Measurements from ENCODE around the gene MYADM. TPM values are rescaled to one million over a fixed set of nuclear protein-coding genes. Genes with fewer than 3 reads are reported as not detected.

The MYADM gene
- total RNA-seq, 1 donor from 2014 or later = 422 TPM

DNA sequence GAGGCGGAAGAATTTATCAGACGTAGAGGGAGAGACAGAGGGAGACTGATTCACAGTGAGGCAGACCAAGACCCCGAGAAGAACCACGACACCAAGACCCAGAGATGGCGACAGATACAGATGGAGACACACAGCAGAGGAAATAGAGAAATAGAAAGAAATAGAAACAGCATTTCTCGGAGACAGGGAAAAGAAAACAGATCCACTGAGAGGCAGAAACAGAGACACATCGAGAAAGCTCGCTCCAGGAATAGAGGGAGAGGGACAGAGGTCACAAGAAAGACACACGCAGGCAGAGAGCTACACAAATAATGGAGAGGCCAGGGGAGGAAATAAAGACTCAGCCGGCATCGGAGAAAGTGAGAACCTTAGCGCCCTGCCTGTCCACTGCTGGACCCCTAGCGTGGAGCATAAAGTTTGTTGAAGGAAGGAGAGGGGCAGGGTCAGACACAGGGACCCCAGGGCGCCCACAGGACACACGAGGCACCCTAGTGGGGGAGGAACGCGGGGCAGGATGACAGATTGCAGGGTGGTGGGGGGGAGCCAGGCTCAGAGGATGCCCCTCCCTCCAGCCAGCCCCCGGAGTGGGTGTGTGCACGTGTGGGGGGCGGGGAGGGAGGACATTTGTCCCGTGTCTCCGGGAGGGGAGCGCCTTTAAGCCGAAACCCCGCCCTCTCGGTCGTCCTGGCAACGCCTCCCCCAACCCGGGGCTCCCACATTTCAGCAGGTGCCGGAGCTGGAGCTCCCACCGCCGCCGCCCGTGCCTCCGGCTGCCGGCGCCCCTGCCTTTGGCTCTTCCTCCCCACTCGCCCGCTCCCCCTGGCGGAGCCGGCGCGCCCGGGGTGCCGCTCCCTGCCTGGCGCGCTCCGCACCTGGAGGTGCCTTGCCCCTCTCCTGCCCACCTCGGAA is 14.1 kb downstream of the MYADM start, which contains the start of gene PRKCG:
Gene PRKCG (plus strand): TSS at position 716 of the 909 bp plus-strand sequence. CDS start 298 bp downstream, outside the sequence.
- Histone ChIP-seq H3K9me3 (no peaks in the 10 kb centered on the region), H3K36me3 (no peaks in the 10 kb centered on the region), H3K27ac (no peak within 1 kb of the TSS), H3K4me3 (peak within 1 kb of the TSS; percentile 36 to 45), H3K27me3 (peaks cover 21% of the 10 kb centered on the region), H3K4me1 (peaks cover 6 to 22% of the 10 kb centered on the region in 2 donors)
- TF ChIP-seq CTCF (IDR thresholded peaks at IDR 0.05) = peak; percentile 32 to 56 (median 54)
- intact Hi-C loops (cut with DNase I) = no loop called here
- DNase-seq (ENCODE audit: low spot score in 2 of 2) = no peak

DNA sequence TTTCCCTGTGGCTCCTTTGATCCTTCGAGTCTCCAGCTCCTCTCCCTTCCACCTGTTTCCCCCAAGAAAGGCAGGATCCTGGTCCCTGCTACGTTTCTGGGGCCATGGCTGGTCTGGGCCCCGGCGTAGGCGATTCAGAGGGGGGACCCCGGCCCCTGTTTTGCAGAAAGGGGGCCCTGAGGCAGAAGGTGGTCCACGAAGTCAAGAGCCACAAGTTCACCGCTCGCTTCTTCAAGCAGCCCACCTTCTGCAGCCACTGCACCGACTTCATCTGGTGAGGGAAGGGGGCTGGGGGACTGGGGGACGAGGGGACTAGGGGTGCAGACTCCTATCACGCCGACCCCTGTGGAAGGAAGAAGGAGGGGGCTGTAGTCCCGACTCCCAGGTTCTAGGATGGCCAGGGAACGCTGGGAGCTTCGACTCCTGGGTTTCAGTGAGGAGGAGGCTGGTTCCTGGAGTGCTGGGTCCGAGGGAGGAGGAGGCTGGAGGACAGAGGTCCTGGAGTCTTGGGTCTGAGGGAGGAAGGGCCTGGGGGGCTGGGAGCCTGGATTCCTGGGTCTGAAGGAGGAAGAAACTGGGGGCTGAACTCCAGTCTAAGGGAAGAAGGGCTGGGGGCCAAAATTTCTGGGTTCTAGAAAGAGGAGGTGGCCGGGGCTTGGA is 14.8 kb downstream of the MYADM start:
- TF ChIP-seq CTCF (IDR thresholded peaks at IDR 0.05) = no peak
- H3K27ac ChIP-seq = no peak overlapping the region
- no peak for DNase-seq (ENCODE audit: low spot score in 2 of 2)
- no peaks in the 10 kb centered on the region for H3K9me3 ChIP-seq
- H3K4me1 ChIP-seq = peaks cover 6 to 22% of the 10 kb centered on the region in 2 donors
- peaks cover 21% of the 10 kb centered on the region for H3K27me3 ChIP-seq
- intact Hi-C loops (cut with DNase I) = no loop called here
- no peaks in the 10 kb centered on the region for H3K36me3 ChIP-seq
- peak overlapping the region; percentile 36 to 45 for H3K4me3 ChIP-seq

DNA sequence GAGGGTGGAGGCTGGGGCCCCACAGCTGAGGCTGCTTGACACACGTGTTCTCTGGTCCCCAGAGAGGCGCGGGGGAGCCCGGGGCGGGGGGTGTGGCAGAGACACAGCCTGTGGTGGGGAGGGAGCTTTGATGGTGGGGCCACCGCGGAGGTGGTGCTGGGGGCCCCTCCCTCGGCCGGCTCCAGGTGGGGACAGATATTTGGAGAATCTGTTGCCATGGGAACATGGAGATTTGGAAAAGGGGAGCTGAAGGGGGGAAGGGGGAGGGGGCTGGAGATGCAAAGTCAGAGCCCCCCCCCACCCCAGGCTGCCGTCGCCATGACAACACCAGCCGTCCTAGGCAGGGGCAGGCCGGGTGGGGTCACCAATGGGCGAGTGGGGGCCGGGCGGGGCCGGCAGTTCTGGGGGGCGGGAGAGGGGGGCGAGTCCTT is 15.6 kb downstream of the MYADM start:
- no peak for DNase-seq (ENCODE audit: low spot score in 2 of 2)
- peaks cover 21% of the 10 kb centered on the region for H3K27me3 ChIP-seq

GRCh38 chr19:53883741-53884140 is 16.1 kb downstream of the MYADM start:
- Histone ChIP-seq H3K27me3 (peaks cover 21% of the 10 kb centered on the region), H3K4me3 (no peak overlapping the region), H3K36me3 (no peaks in the 10 kb centered on the region), H3K9me3 (no peaks in the 10 kb centered on the region), H3K27ac (no peak overlapping the region), H3K4me1 (peaks cover 6 to 21% of the 10 kb centered on the region in 2 donors)
- DNase-seq (ENCODE audit: low spot score in 2 of 2) = no peak
- TF ChIP-seq CTCF (IDR thresholded peaks at IDR 0.05) = no peak
- intact Hi-C loops (cut with DNase I) = no loop called here

More for the DNA sequence above, 15.6 kb downstream of the MYADM start:
- Histone ChIP-seq H3K36me3 (no peaks in the 10 kb centered on the region), H3K4me1 (peaks cover 6 to 22% of the 10 kb centered on the region in 2 donors), H3K4me3 (no peak overlapping the region), H3K27ac (no peak overlapping the region), H3K9me3 (no peaks in the 10 kb centered on the region)
- intact Hi-C loops (cut with DNase I) = no loop called here
- TF ChIP-seq CTCF (IDR thresholded peaks at IDR 0.05) = no peak

- peaks cover 21% of the 10 kb centered on the region for H3K27me3 ChIP-seq
- DNase-seq (ENCODE audit: low spot score in 2 of 2) = no peak
- intact Hi-C loops (cut with DNase I) = no loop called here
- no peaks in the 10 kb centered on the region for H3K36me3 ChIP-seq
- no peak overlapping the region for H3K27ac ChIP-seq
- H3K9me3 ChIP-seq = no peaks in the 10 kb centered on the region
- TF ChIP-seq CTCF (IDR thresholded peaks at IDR 0.05) = no peak
- H3K4me1 ChIP-seq = peaks cover 6 to 17% of the 10 kb centered on the region in 2 donors
- no peak overlapping the region for H3K4me3 ChIP-seq
Observed at GRCh38 chr19:53884256-53884655, 16.6 kb downstream of the MYADM start.
